ENCODE data around the gene ATRNL1. TPM values are rescaled to one million over a fixed set of nuclear protein-coding genes. Genes with fewer than 3 reads are reported as not detected.

ATRNL1 gene
- total and polyA plus RNA-seq, 2 experiments from 2014 or later = 4.8 to 29.7 TPM

DNA sequence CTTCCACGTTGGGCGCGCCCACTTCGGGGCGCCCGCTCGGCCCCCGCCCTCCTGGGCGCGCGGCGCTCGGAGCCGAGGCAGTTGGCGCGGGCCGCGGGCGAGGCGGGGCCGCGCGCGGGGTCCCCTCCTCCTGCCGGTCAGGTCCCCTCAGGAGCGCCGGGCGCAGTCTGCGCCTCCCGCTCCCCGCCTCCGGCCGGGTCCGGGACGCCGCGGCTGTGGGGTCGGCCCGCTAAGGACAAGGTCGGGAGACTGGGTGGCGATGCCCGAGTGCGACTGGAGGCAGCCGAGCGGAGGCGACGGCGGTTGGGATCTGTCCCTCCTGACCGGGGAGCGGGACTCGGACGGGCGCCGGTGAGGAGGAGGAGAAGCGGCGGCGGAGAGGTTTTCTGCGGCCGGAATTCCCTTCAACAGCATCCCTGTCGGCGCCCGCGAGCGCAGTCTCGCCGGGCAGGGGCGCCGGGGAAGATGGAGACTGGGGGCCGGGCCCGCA, at the start of gene ATRNL1 (continued):
- TF ChIP-seq EZH2phosphoT487 (IDR thresholded peaks at IDR 0.05; ENCODE audit: unreplicated experiment) = no peak
- TF ChIP-seq EZH2 (IDR thresholded peaks at IDR 0.05; ENCODE audit: low read depth, unreplicated experiment) = no peak
- TF ChIP-seq JUNB (IDR thresholded peaks at IDR 0.05; ENCODE audit: unreplicated experiment) = no peak
- TF ChIP-seq CREB1 (CRISPR knock-in tag; IDR thresholded peaks at IDR 0.05; ENCODE audit: low read depth) = no peak

DNA sequence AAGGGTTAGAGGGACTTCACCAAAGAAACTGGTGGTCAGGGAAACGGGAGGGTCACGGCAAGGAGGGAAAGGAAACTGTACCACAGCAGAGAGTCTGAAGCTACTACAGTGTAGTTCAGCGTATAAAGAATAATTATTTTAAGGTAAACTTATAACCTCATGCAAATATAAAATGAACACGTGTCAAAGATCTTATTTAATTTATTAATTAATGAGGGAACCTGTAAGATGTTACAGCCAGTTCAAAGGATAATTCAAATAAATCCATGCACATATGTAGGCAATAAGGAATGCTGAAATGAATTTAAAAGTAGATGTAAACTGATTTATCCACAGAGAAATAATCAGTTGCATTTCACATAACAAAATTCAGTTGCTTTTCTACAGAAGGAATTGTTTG, 49.4 kb upstream of the ATRNL1 start:
- Histone ChIP-seq H3K79me2 (replicated peaks; ENCODE audit: insufficient read depth) (no peaks in the 10 kb centered on the region), H2AFZ (no peak overlapping the region), H3K27ac (ENCODE audit: low read depth) (no peak overlapping the region), H3K4me2 (no peak overlapping the region), H3K4me1 (ENCODE audit: insufficient read depth) (no peaks in the 10 kb centered on the region), H3F3A (replicated peaks; ENCODE audit: low read depth) (no peaks in the 10 kb centered on the region), H3K9me2 (ENCODE audit: insufficient read depth) (0 out of 2 replicates have a peak, but pooled peaks cover 2% of the 10 kb centered on the region), H3K27me3 (ENCODE audit: insufficient read depth) (no peaks in the 10 kb centered on the region), H4K20me1 (replicated peaks; ENCODE audit: insufficient read depth) (no peaks in the 10 kb centered on the region), H3K36me3 (ENCODE audit: insufficient read depth) (no peaks in the 10 kb centered on the region; the same call in 1 of the 2 replicates), H3K4me3 (no peak overlapping the region)
- H3K27me3 Mint-ChIP-seq (ENCODE audit: insufficient read depth, low read depth, poor library complexity) = peaks cover 3% of the 10 kb centered on the region
- no peak overlapping the region for H3K4me3 Mint-ChIP-seq
- ATAC-seq (no peak), DNase-seq (ENCODE audit: low spot score) (no peak)
- no peak overlapping the region for H3K27ac Mint-ChIP-seq
- peaks cover 2% of the 10 kb centered on the region; the same call in 1 of the 3 replicates for H3K36me3 Mint-ChIP-seq (ENCODE audit: low read depth)
- no peaks in the 10 kb centered on the region; the same call in 2 of the 3 replicates for H3K9me3 Mint-ChIP-seq
- no peaks in the 10 kb centered on the region for H3K4me1 Mint-ChIP-seq
- TF ChIP-seq, protein P1, sequence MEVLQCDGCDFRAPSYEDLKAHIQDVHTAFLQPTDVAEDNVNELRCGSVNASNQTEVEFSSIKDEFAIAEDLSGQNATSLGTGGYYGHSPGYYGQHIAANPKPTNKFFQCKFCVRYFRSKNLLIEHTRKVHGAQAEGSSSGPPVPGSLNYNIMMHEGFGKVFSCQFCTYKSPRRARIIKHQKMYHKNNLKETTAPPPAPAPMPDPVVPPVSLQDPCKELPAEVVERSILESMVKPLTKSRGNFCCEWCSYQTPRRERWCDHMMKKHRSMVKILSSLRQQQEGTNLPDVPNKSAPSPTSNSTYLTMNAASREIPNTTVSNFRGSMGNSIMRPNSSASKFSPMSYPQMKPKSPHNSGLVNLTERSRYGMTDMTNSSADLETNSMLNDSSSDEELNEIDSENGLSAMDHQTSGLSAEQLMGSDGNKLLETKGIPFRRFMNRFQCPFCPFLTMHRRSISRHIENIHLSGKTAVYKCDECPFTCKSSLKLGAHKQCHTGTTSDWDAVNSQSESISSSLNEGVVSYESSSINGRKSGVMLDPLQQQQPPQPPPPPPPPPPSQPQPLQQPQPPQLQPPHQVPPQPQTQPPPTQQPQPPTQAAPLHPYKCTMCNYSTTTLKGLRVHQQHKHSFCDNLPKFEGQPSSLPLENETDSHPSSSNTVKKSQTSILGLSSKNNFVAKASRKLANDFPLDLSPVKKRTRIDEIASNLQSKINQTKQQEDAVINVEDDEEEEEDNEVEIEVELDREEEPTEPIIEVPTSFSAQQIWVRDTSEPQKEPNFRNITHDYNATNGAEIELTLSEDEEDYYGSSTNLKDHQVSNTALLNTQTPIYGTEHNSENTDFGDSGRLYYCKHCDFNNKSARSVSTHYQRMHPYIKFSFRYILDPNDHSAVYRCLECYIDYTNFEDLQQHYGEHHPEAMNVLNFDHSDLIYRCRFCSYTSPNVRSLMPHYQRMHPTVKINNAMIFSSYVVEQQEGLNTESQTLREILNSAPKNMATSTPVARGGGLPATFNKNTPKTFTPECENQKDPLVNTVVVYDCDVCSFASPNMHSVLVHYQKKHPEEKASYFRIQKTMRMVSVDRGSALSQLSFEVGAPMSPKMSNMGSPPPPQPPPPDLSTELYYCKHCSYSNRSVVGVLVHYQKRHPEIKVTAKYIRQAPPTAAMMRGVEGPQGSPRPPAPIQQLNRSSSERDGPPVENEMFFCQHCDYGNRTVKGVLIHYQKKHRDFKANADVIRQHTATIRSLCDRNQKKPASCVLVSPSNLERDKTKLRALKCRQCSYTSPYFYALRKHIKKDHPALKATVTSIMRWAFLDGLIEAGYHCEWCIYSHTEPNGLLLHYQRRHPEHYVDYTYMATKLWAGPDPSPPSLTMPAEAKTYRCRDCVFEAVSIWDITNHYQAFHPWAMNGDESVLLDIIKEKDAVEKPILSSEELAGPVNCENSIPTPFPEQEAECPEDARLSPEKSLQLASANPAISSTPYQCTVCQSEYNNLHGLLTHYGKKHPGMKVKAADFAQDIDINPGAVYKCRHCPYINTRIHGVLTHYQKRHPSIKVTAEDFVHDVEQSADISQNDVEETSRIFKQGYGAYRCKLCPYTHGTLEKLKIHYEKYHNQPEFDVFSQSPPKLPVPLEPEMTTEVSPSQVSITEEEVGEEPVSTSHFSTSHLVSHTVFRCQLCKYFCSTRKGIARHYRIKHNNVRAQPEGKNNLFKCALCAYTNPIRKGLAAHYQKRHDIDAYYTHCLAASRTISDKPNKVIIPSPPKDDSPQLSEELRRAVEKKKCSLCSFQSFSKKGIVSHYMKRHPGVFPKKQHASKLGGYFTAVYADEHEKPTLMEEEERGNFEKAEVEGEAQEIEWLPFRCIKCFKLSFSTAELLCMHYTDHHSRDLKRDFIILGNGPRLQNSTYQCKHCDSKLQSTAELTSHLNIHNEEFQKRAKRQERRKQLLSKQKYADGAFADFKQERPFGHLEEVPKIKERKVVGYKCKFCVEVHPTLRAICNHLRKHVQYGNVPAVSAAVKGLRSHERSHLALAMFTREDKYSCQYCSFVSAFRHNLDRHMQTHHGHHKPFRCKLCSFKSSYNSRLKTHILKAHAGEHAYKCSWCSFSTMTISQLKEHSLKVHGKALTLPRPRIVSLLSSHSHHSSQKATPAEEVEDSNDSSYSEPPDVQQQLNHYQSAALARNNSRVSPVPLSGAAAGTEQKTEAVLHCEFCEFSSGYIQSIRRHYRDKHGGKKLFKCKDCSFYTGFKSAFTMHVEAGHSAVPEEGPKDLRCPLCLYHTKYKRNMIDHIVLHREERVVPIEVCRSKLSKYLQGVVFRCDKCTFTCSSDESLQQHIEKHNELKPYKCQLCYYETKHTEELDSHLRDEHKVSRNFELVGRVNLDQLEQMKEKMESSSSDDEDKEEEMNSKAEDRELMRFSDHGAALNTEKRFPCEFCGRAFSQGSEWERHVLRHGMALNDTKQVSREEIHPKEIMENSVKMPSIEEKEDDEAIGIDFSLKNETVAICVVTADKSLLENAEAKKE (CRISPR knock-in tag; IDR thresholded peaks at IDR 0.05) = no peak
- TF ChIP-seq CREB1 (CRISPR knock-in tag; IDR thresholded peaks at IDR 0.05; ENCODE audit: low read depth) = no peak
- no peak for TF ChIP-seq POLR2AphosphoS5 (IDR thresholded peaks at IDR 0.05; ENCODE audit: low read depth)
- no peak for TF ChIP-seq EZH2 (IDR thresholded peaks at IDR 0.05; ENCODE audit: low read depth, unreplicated experiment)
- no peak for TF ChIP-seq JUNB (IDR thresholded peaks at IDR 0.05; ENCODE audit: unreplicated experiment)
- no peak for TF ChIP-seq ZNF114 (CRISPR knock-in tag; IDR thresholded peaks at IDR 0.05)
- TF ChIP-seq, protein P2, sequence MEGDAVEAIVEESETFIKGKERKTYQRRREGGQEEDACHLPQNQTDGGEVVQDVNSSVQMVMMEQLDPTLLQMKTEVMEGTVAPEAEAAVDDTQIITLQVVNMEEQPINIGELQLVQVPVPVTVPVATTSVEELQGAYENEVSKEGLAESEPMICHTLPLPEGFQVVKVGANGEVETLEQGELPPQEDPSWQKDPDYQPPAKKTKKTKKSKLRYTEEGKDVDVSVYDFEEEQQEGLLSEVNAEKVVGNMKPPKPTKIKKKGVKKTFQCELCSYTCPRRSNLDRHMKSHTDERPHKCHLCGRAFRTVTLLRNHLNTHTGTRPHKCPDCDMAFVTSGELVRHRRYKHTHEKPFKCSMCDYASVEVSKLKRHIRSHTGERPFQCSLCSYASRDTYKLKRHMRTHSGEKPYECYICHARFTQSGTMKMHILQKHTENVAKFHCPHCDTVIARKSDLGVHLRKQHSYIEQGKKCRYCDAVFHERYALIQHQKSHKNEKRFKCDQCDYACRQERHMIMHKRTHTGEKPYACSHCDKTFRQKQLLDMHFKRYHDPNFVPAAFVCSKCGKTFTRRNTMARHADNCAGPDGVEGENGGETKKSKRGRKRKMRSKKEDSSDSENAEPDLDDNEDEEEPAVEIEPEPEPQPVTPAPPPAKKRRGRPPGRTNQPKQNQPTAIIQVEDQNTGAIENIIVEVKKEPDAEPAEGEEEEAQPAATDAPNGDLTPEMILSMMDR (conservative IDR thresholded peaks at IDR 0.05; ENCODE audit: low read depth in 2 of 2) = no peak

Data from GM23338 (cell line).